Vagina (tissue), 2 donors: ENCODE data around the gene TEX22. TPM values are rescaled to one million over a fixed set of nuclear protein-coding genes. Genes with fewer than 3 reads are reported as not detected.

Source experiments
- DNase-seq, 2 donors: peaks; one replicate each; pipeline ENCODE4 v3.0.0-alpha.2; 2017; ENCODE audit errors: extremely low spot score in 2 of 2
- H3K27ac ChIP-seq: fragments of 200-600 bp; sonication (generic); one replicate; pipeline ENCODE4 v1.5.1; 2019
- H3K27me3 ChIP-seq: fragments of 200-600 bp; sonication (generic); one replicate; pipeline ENCODE4 v1.5.1; 2019
- H3K36me3 ChIP-seq, 2 donors: fragments of 200-600 bp; sonication (generic); one replicate each; pipeline ENCODE4 v1.5.1; 2017 to 2019
- H3K4me1 ChIP-seq: fragments of 200-600 bp; sonication (generic); one replicate; pipeline ENCODE4 v1.5.1; 2019
- H3K4me3 ChIP-seq, 2 donors: fragments of 200-600 bp; sonication (generic); 1 replicate in 1 of 2; 2 replicates in 1 of 2; pipeline ENCODE4 v1.5.1; 2016 to 2019
- H3K9me3 ChIP-seq: fragments of 200-600 bp; sonication (generic); one replicate; pipeline ENCODE4 v1.5.1; 2019
- POLR2A ChIP-seq, 2 donors: fragments of 450-650 bp; IDR thresholded peaks; one replicate each; pipeline ENCODE4 v1.6.1; 2017; ENCODE audit warnings: antibody characterized with exemption in 2 of 2, mild to moderate bottlenecking in 2 of 2, moderate library complexity in 2 of 2
- POLR2AphosphoS5 ChIP-seq, 2 donors: sonication (generic); formaldehyde crosslinking; IDR thresholded peaks; one replicate each; pipeline ENCODE4 v1.9.0; 2017; ENCODE audit warnings: antibody characterized with exemption in 2 of 2, mild to moderate bottlenecking in 2 of 2, low read depth in 1 of 2; ENCODE audit not compliant: insufficient read depth in 1 of 2
- intact Hi-C: fragments of 100-400 bp; cut with DNase I; formaldehyde crosslinking; loops from one replicate; pipeline ENCODE4 v1.15.1; 2023
- total RNA-seq: library from RNA; depleted of rRNA; stranded (reverse); fragments of >200 nt; gene quantifications from one replicate; pipeline ENCODE4 v1.2.3, GENCODE V29; 2016
- TF ChIP-seq, protein P1 (sequence below), 3 experiments: fragments of 450-650 bp in 2 of 3; fragments of 200-600 bp in 1 of 3; sonication (generic) in 1 of 3; IDR thresholded peaks; one replicate each; pipeline ENCODE4 v1.5.1; 2017 to 2019; ENCODE audit warnings: antibody characterized with exemption in 3 of 3, mild to moderate bottlenecking in 2 of 3, moderate library complexity in 2 of 3

TEX22 gene
- total RNA-seq, 1 donor from 2014 or later: not detected

DNA sequence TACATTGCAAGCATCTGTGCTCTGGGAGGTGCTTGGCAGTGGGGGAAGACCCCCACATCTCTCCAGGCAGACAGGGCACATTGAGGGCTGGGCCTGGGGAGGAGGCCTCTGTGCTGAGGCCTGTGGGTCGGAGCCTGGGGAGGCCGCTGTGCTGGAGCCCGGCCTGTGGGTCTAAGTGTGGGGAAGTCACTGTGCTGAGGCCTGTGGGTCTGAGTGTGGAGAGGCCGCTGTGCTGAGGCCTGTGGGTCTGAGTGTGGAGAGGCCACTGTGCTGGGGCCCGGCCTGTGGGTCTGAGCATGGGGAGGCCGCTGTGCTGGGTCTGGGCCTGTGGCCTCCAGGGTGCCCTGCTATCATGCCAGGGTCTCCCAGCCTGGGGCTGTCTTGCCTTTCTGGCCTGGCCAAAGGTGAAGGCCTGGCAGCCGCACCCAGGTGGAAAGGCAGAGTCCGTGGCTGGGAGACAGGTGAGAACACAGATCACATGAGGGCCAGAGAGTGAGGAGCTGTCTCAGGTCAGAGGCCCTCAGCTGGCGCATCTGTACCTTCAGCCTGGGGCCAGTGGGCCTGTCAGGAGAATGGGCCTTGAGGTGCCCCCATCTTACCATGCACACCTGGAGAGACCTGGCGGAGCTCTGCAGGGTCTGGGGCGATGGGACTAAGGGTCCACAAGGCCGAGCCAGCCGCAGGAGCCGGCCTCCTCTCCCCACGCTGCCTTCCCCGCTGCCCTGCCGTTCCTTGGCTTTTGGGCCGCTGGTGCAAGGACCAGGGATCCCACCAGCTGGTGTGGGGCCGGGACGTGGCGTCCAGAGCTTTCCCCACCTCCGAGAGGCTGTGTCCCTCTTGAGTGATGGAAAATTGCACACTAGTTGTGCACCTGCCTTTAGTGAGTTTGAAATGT, 57.7 kb downstream of the TEX22 start:
- H3K27ac ChIP-seq: no peak overlapping the region
- no peaks in the 10 kb centered on the region for H3K9me3 ChIP-seq
- H3K36me3 ChIP-seq: peaks cover 0 to 48% of the 10 kb centered on the region in 2 donors
- no peak for TF ChIP-seq POLR2A (IDR thresholded peaks at IDR 0.05)
- TF ChIP-seq, protein P1, sequence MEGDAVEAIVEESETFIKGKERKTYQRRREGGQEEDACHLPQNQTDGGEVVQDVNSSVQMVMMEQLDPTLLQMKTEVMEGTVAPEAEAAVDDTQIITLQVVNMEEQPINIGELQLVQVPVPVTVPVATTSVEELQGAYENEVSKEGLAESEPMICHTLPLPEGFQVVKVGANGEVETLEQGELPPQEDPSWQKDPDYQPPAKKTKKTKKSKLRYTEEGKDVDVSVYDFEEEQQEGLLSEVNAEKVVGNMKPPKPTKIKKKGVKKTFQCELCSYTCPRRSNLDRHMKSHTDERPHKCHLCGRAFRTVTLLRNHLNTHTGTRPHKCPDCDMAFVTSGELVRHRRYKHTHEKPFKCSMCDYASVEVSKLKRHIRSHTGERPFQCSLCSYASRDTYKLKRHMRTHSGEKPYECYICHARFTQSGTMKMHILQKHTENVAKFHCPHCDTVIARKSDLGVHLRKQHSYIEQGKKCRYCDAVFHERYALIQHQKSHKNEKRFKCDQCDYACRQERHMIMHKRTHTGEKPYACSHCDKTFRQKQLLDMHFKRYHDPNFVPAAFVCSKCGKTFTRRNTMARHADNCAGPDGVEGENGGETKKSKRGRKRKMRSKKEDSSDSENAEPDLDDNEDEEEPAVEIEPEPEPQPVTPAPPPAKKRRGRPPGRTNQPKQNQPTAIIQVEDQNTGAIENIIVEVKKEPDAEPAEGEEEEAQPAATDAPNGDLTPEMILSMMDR (IDR thresholded peaks at IDR 0.05): no peak
- TF ChIP-seq POLR2AphosphoS5 (IDR thresholded peaks at IDR 0.05; ENCODE audit: insufficient read depth in 1 of 2, low read depth in 1 of 2): no peak
- H3K4me3 ChIP-seq: no peak overlapping the region
- no peaks in the 10 kb centered on the region for H3K27me3 ChIP-seq
- no peak for DNase-seq
- intact Hi-C loops: no loop called here
- no peaks in the 10 kb centered on the region for H3K4me1 ChIP-seq

DNA sequence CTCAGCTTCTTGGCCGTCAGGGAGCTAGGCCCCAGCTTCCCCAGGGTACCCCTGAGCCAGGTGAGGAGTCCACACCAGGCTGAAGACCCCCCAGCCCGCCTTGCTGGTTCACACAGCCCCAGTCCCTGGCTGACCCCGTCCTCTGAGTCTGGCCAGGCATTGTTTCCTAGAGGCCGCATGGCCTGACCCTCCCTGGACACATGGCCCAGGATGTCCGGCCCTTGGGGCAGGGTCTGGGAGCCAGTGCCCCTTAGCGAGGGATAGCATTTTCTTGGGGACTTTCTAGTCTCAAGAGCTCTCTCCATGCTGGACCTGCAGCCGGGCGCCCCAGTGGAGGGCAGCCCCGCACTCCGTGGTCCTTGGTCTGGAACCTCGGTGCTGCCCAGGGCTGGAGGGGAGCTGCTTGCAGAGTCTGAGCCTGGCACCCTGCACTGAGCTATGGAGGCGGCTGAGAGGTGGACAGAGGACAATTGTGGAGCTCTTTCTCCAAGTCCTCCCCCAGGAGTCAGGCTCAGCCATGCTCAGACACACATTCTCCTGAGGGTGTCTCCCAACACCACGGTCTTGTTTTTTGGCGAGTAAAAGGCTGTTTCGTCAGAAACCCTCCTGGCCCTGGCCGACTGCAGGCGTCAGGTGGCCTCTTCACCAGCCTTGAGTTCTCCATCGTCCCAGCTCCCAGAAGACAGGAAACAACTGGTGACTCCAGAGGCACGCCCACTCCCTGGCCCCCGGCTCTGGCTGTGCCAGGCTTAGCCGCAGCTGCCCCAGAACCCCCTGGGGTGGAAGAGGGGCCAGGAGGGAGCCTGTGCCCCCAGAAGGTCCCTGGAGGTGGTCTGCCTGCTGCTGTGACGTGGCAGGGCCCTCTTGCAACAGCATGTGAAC, 58.6 kb downstream of the TEX22 start:
- Histone ChIP-seq H3K27me3 (no peaks in the 10 kb centered on the region), H3K36me3 (peaks cover 0 to 47% of the 10 kb centered on the region in 2 donors), H3K27ac (no peak overlapping the region), H3K4me3 (no peak overlapping the region), H3K4me1 (no peaks in the 10 kb centered on the region), H3K9me3 (no peaks in the 10 kb centered on the region)
- no peak for DNase-seq
- TF ChIP-seq POLR2A (IDR thresholded peaks at IDR 0.05) (no peak), POLR2AphosphoS5 (IDR thresholded peaks at IDR 0.05; ENCODE audit: insufficient read depth in 1 of 2, low read depth in 1 of 2) (no peak)
- TF ChIP-seq, protein P1 (IDR thresholded peaks at IDR 0.05): no peak
- intact Hi-C loops: no loop called here

DNA sequence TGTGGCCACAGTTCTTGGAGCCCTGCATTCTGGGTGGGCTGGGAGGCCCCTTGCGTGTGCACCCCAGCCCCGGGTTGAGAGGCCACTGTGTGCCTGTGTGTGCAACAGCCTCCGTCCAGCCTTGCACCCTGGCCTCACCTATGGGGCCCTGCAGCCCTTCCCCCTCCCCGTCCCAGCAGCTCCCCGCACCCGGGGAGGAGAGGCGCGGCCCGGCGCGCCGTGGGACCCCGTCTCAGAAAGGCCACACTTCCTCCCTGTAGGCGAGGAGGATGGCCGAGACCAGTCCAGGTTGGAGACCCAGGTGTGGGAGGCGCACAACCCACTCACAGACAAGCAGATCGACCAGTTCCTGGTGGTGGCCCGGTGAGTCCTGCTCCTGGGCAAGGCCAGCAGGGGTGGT, 59.7 kb downstream of the TEX22 start:
- Histone ChIP-seq H3K4me1 (no peaks in the 10 kb centered on the region), H3K36me3 (peaks cover 0 to 43% of the 10 kb centered on the region in 2 donors), H3K9me3 (no peaks in the 10 kb centered on the region), H3K27ac (no peak overlapping the region), H3K4me3 (no peak overlapping the region), H3K27me3 (no peaks in the 10 kb centered on the region)
- no peak for DNase-seq
- intact Hi-C loops: no loop called here
- no peak for TF ChIP-seq POLR2A (IDR thresholded peaks at IDR 0.05)
- TF ChIP-seq, protein P1 (IDR thresholded peaks at IDR 0.05): no peak

DNA sequence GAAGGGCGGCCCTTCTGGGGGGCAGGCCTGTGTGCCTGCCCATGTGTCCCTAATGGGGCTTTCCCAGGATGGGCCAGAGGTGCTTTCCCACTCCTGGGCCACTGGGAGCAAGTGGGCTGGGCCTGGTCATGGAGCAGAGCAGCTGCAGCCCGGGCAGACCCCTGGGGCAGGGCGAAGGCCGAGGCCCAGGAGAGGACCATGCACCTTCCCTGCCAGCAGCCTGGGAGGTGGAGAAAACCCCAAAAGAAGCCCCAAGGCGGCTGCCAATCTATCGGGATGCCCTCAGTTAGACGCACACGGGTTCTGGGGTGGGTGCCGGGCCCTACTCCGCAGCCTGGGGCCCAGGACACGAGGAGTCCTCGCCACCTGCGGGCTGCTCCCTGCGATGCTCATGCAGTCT, 60.2 kb downstream of the TEX22 start:
- Histone ChIP-seq H3K27me3 (no peaks in the 10 kb centered on the region), H3K4me3 (no peak overlapping the region), H3K36me3 (peaks cover 0 to 49% of the 10 kb centered on the region in 2 donors), H3K4me1 (no peaks in the 10 kb centered on the region), H3K27ac (no peak overlapping the region), H3K9me3 (no peaks in the 10 kb centered on the region)
- no peak for DNase-seq
- intact Hi-C loops: no loop called here
- TF ChIP-seq POLR2A (IDR thresholded peaks at IDR 0.05): no peak
- TF ChIP-seq POLR2AphosphoS5 (IDR thresholded peaks at IDR 0.05; ENCODE audit: insufficient read depth in 1 of 2, low read depth in 1 of 2): no peak
- TF ChIP-seq, protein P1 (IDR thresholded peaks at IDR 0.05): no peak
